ENCODE data around the gene SPG11. TPM values are rescaled to one million over a fixed set of nuclear protein-coding genes. Genes with fewer than 3 reads are reported as not detected.

Gene SPG11
- total and polyA plus RNA-seq, 9 of the 15 experiments (the other 6 are each of a cell fraction or from before 2014, with no cell fraction given): 23.3 to 71.2 (median 45.6) TPM

DNA sequence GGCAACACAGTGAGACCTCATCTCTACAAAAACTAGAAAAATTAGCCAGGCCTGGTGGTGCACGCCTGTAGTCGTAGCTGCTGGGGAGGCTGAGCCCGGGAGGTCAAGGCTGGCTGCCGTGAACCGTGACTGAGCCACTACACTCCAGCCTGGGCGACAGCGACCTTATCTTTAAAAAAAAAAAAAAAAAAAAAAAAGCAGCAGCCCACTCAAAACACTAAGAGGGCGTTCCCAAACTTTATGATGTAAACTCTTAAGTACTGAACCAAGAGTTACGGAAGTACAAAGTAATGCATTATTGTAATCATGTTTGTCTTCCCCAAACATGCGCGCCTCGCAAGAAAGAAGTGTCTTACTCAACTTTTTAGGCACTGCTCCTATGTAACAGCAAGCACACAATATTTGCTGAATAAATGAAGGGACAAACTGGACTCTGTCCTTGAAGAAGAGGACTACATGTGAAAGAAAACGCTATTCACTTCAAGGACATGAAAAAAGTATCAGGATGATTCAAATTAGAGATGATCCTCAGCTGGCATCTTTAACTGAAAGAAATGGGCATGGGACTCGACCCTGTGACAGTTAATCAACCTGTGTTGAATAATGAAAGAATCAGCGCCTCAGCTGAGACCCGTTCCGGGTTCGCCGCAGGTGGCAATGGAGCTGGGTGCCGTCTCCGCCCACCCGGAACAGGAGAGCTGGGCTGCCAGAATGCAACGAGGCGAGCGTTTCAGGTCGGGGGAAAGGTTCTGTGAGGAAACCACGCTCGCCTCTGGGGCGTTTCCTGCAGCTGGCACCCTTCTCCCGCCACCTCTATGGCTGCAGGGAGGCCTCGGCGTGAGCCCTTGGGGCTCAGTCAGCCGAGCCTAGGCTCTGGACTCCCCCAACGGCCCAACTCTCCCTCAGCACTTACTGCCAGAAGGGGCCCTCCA lies 718 bp downstream of the SPG11 start (continued):
- TF ChIP-seq, protein P1, sequence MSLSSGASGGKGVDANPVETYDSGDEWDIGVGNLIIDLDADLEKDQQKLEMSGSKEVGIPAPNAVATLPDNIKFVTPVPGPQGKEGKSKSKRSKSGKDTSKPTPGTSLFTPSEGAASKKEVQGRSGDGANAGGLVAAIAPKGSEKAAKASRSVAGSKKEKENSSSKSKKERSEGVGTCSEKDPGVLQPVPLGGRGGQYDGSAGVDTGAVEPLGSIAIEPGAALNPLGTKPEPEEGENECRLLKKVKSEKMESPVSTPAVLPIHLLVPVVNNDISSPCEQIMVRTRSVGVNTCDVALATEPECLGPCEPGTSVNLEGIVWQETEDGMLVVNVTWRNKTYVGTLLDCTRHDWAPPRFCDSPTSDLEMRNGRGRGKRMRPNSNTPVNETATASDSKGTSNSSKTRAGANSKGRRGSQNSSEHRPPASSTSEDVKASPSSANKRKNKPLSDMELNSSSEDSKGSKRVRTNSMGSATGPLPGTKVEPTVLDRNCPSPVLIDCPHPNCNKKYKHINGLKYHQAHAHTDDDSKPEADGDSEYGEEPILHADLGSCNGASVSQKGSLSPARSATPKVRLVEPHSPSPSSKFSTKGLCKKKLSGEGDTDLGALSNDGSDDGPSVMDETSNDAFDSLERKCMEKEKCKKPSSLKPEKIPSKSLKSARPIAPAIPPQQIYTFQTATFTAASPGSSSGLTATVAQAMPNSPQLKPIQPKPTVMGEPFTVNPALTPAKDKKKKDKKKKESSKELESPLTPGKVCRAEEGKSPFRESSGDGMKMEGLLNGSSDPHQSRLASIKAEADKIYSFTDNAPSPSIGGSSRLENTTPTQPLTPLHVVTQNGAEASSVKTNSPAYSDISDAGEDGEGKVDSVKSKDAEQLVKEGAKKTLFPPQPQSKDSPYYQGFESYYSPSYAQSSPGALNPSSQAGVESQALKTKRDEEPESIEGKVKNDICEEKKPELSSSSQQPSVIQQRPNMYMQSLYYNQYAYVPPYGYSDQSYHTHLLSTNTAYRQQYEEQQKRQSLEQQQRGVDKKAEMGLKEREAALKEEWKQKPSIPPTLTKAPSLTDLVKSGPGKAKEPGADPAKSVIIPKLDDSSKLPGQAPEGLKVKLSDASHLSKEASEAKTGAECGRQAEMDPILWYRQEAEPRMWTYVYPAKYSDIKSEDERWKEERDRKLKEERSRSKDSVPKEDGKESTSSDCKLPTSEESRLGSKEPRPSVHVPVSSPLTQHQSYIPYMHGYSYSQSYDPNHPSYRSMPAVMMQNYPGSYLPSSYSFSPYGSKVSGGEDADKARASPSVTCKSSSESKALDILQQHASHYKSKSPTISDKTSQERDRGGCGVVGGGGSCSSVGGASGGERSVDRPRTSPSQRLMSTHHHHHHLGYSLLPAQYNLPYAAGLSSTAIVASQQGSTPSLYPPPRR (CRISPR knock-in tag; IDR thresholded peaks at IDR 0.05; ENCODE audit: borderline replicate concordance): no peak
- TF ChIP-seq ZNF24 (IDR thresholded peaks at IDR 0.05): peak; percentile 35; the same call in 1 of the 2 replicates
- no peak for TF ChIP-seq TEAD4 (IDR thresholded peaks at IDR 0.05; ENCODE audit: low read length)
- peak; percentile 47; the same call in 1 of the 2 replicates for TF ChIP-seq TEAD4 (CRISPR knock-in tag; IDR thresholded peaks at IDR 0.05; ENCODE audit: borderline replicate concordance)
- no peak for TF ChIP-seq NCOA4 (IDR thresholded peaks at IDR 0.05; ENCODE audit: partially characterized antibody)
- no peak for TF ChIP-seq ZNF696 (CRISPR knock-in tag; conservative IDR thresholded peaks at IDR 0.05)
- TF ChIP-seq EGR1 (conservative IDR thresholded peaks at IDR 0.05): peak; percentile 65
- no peak for TF ChIP-seq SIX5 (IDR thresholded peaks at IDR 0.05; ENCODE audit: borderline replicate concordance in 1 of 2, insufficient read depth in 1 of 2, low read depth in 1 of 2, low read length in 2 of 2)
- no peak for TF ChIP-seq BCLAF1 (IDR thresholded peaks at IDR 0.05; ENCODE audit: borderline replicate concordance in 1 of 2, control insufficient read depth in 1 of 2, low read depth in 2 of 2, low read length in 1 of 2)
- TF ChIP-seq STAT5A (IDR thresholded peaks at IDR 0.05; ENCODE audit: borderline replicate concordance, low read length): no peak
- peak; percentile 83; the same call in 1 of the 2 replicates for TF ChIP-seq TFAP4 (CRISPR knock-in tag; IDR thresholded peaks at IDR 0.05; ENCODE audit: borderline replicate concordance)
- TF ChIP-seq E2F4 (CRISPR knock-in tag; IDR thresholded peaks at IDR 0.05; ENCODE audit: low read depth): no peak
- TF ChIP-seq DPF2 (IDR thresholded peaks at IDR 0.05): peak; percentile 35; the same call in 1 of the 2 replicates
- TF ChIP-seq POLR2B (IDR thresholded peaks at IDR 0.05; ENCODE audit: low read depth, partially characterized antibody): peak; percentile 19
- no peak for TF ChIP-seq TBL1XR1 (IDR thresholded peaks at IDR 0.05; ENCODE audit: low read length in 2 of 2)
- 0 out of 2 replicates have a peak, but pooled peaks have one; percentile 9 for TF ChIP-seq NFIC (IDR thresholded peaks at IDR 0.05)

All from K562 (cell line).